Endothelial cell of umbilical vein (primary cell): ENCODE data around the gene GNAS. TPM values are rescaled to one million over a fixed set of nuclear protein-coding genes. Genes with fewer than 3 reads are reported as not detected.
A peak's percentile ranks its signal among the peaks of the same experiment; 100 is the strongest.

Experiments used
- BruUV-seq: library from RNA; stranded (reverse); fragments of 400-500 nt; replicated peaks from 2 replicates; lab custom pipeline; 2021; lab: Mats Ljungman, UMichigan
- CTCF ChIA-PET: fragments of 300-600, 350-600 bp; sonication (Branson Sonifier 250); formaldehyde crosslinking; loops from one replicate; lab custom pipeline; 2021; ENCODE audit warnings: antibody characterized with exemption, inconsistent platforms; lab: Charles Lee
- POLR2A ChIA-PET: fragments of 300-600, 350-600 bp; sonication (Branson Sonifier 250); formaldehyde crosslinking; loops from one replicate; lab custom pipeline; 2021; ENCODE audit warnings: antibody characterized with exemption, inconsistent platforms; lab: Charles Lee
- DNase-seq: peaks from one replicate; pipeline ENCODE4 v3.0.0-alpha.2; 2011; ENCODE audit warnings: low read depth, low spot score
- FAIRE-seq: peaks from 2 replicates; lab custom pipeline; 2011; peaks lifted over from hg19 to GRCh38; lab: Jason Lieb, UNC
- H2AFZ ChIP-seq: 2 replicates; pipeline ENCODE4 v1.6.0; 2012; ENCODE audit warnings: low read depth, low read length, control low read depth, inconsistent platforms
- H3K27ac ChIP-seq: 2 replicates; pipeline ENCODE4 v1.5.1; 2011; ENCODE audit warnings: low read depth, mild to moderate bottlenecking, control low read depth, low read length, moderate library complexity; ENCODE audit not compliant: insufficient read depth
- H3K27me3 ChIP-seq, 2 experiments: 2 replicates each; pipeline versions ENCODE4 v1.6.0 to v1.6.1; 2011; ENCODE audit warnings: low read length in 2 of 2, mixed read lengths in 1 of 2; ENCODE audit not compliant: control insufficient read depth in 2 of 2, insufficient read depth in 2 of 2
- H3K36me3 ChIP-seq, 2 experiments: 2 replicates in 1 of 2; 3 replicates in 1 of 2; pipeline ENCODE4 v1.5.1; 2011; ENCODE audit warnings: low read length in 2 of 2, mild to moderate bottlenecking in 1 of 2, moderate library complexity in 1 of 2; ENCODE audit not compliant: control insufficient read depth in 2 of 2, insufficient read depth in 2 of 2; ENCODE audit errors: extremely low read depth in 1 of 2
- H3K4me1 ChIP-seq: 3 replicates; pipeline ENCODE4 v1.5.1; 2011; ENCODE audit warnings: mild to moderate bottlenecking, low read length; ENCODE audit not compliant: control insufficient read depth, insufficient read depth; ENCODE audit errors: extremely low read depth
- H3K4me2 ChIP-seq: 2 replicates; pipeline ENCODE4 v1.6.1; 2011; ENCODE audit warnings: low read length, control low read depth, mixed read lengths; ENCODE audit not compliant: insufficient read depth
- H3K4me3 ChIP-seq, 3 experiments: fragments of 200-600 bp in 1 of 3; sonication (generic), shearing (Covaris generic) in 1 of 3; replicated peaks in 1 of 3; 2 replicates each; pipeline ENCODE4 v1.5.1; 2011 to 2016; ENCODE audit warnings: control low read depth in 3 of 3, low read length in 3 of 3, mild to moderate bottlenecking in 2 of 3, inconsistent platforms in 1 of 3, low read depth in 1 of 3, moderate library complexity in 1 of 3; ENCODE audit not compliant: insufficient read depth in 1 of 3
- H3K79me2 ChIP-seq: 2 replicates; pipeline ENCODE4 v1.6.0; 2012; ENCODE audit warnings: low read length, inconsistent platforms; ENCODE audit not compliant: control insufficient read depth, insufficient read depth
- H3K9ac ChIP-seq: replicated peaks from 2 replicates; pipeline ENCODE3; 2011; ENCODE audit warnings: low read length, control low read depth; ENCODE audit not compliant: insufficient read depth; ENCODE audit errors: extremely low read depth
- H3K9me1 ChIP-seq: replicated peaks from 3 replicates; pipeline ENCODE4 v1.6.0; 2011; ENCODE audit warnings: mild to moderate bottlenecking, low read length; ENCODE audit not compliant: control insufficient read depth, insufficient read depth; ENCODE audit errors: extremely low read depth
- H3K9me3 ChIP-seq: replicated peaks from 2 replicates; pipeline ENCODE4 v1.5.1; 2012; ENCODE audit warnings: low read length, inconsistent platforms; ENCODE audit not compliant: control insufficient read depth, insufficient read depth
- H4K20me1 ChIP-seq: replicated peaks from 2 replicates; pipeline ENCODE3; 2011; ENCODE audit warnings: mild to moderate bottlenecking, low read length; ENCODE audit not compliant: control insufficient read depth, insufficient read depth; ENCODE audit errors: extremely low read depth
- EZH2 ChIP-seq: IDR thresholded peaks from 2 replicates; pipeline ENCODE4 v1.6.1; 2012; ENCODE audit warnings: borderline replicate concordance, low read depth, mild to moderate bottlenecking, moderate library complexity, low read length, inconsistent platforms; ENCODE audit not compliant: severe bottlenecking
- FOS ChIP-seq: IDR thresholded peaks from 2 replicates; pipeline ENCODE4 v1.6.1; 2011; ENCODE audit warnings: mild to moderate bottlenecking, low read length, moderate library complexity, borderline replicate concordance; ENCODE audit not compliant: insufficient read depth
- GATA2 ChIP-seq: IDR thresholded peaks from 2 replicates; pipeline ENCODE4 v1.7.0; 2011; ENCODE audit warnings: low read depth, mild to moderate bottlenecking, moderate library complexity, mixed read lengths, low read length; ENCODE audit not compliant: insufficient read length, insufficient read depth
- JUN ChIP-seq: IDR thresholded peaks from 2 replicates; pipeline ENCODE4 v1.6.1; 2011; ENCODE audit warnings: borderline replicate concordance, low read depth; ENCODE audit not compliant: insufficient read length, insufficient read depth
- MYC ChIP-seq: IDR thresholded peaks from one replicate; pipeline ENCODE4 v1.6.1; 2011; ENCODE audit warnings: mild to moderate bottlenecking, low read depth, low read length
- POLR2A ChIP-seq: IDR thresholded peaks from 2 replicates; pipeline ENCODE4 v1.6.1; 2012; ENCODE audit warnings: low read depth, mild to moderate bottlenecking, control low read depth, low read length
- POLR2AphosphoS5 ChIP-seq: IDR thresholded peaks from 2 replicates; pipeline ENCODE4 v1.6.1; 2012; ENCODE audit warnings: low read depth, mild to moderate bottlenecking, control low read depth, low read length, moderate library complexity; ENCODE audit not compliant: insufficient read depth
- dilution Hi-C: fragments of 300-500 bp; cut with MboI; formaldehyde crosslinking; loops from one replicate; pipeline ENCODE4 v1.15.0; 2019; ENCODE audit warnings: low sequenced_read_pairs; ENCODE audit not compliant: extremely low pct_ligation_motif_present
- intact Hi-C: fragments of 100-400 bp; cut with micrococcal nuclease; formaldehyde crosslinking; loops from one replicate; pipeline ENCODE4 v1.10.0; 2022
- polyA plus RNA-seq, 4 experiments: library from polyadenylated mRNA; depleted of rRNA in 3 of 4; stranded (reverse) in 3 of 4; unstranded in 1 of 4; fragments of >200 nt; gene quantifications; 2 replicates each; pipeline versions ENCODE4 v1.2.1 to v1.2.3, GENCODE V29; 2011 to 2012; ENCODE audit warnings: missing spikeins in 1 of 4
- total RNA-seq: library from RNA; stranded (reverse); gene quantifications from 2 replicates; pipeline ENCODE4 v1.2.3, GENCODE V29; 2021
- TF ChIP-seq, protein P1 (sequence below): IDR thresholded peaks from 2 replicates; pipeline ENCODE4 v1.6.1; 2011; ENCODE audit not compliant: insufficient read depth, insufficient read length
- TF ChIP-seq, protein P2 (sequence below), 2 donors: IDR thresholded peaks; 1 replicate in 1 of 2; 2 replicates in 1 of 2; pipeline ENCODE4 v1.5.1; 2011; ENCODE audit warnings: low read length in 2 of 2, mild to moderate bottlenecking in 2 of 2, moderate library complexity in 2 of 2, control low read depth in 1 of 2, inconsistent platforms in 1 of 2, low read depth in 1 of 2; ENCODE audit not compliant: insufficient read depth in 1 of 2; ENCODE audit errors: extremely low read depth in 1 of 2

Gene GNAS
- total and polyA plus RNA-seq, 2 donors (not counting 3 experiments of a cell fraction or from before 2014, with no cell fraction given) = 1,141 to 1,882 TPM

DNA sequence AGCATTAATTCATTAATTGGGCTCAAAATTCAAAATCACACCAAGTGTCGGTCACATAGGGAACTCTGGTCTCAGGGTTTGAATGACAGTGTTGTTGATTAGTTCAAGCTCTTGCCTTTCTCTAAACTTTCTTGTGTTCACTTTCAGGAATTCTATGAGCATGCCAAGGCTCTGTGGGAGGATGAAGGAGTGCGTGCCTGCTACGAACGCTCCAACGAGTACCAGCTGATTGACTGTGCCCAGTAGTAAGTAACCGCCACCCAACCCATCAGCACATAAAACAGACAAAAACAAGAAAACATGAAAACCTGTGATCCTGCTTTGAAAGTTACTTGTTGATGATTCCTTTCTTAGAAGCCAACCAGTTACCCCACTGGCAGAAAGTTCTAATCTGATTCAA lies 52.7 kb downstream of the GNAS start:
- CTCF ChIA-PET = interaction anchor here (3.4 kb wide), 1 partner anchor 35 kb away, joined by 16 read pairs; no protein-coding TSS in a partner anchor
- H3K27me3 ChIP-seq = no peaks in the 10 kb centered on the region
- H4K20me1 ChIP-seq = peaks cover 3% of the 10 kb centered on the region
- intact Hi-C loops (loop anchor here (5.0 kb wide), 1 partner anchor 253 kb away; the partner anchor contains the start of gene STX16), dilution Hi-C loops (no loop called here)
- H3K9ac ChIP-seq = no peak overlapping the region
- no peak for DNase-seq
- POLR2A ChIA-PET = no interaction called here
- H3K79me2 ChIP-seq = peaks cover 33% of the 10 kb centered on the region
- BruUV-seq = no TSS peak
- H3K4me3 ChIP-seq = no peak overlapping the region
- H3K36me3 ChIP-seq = peaks cover 33 to 35% of the 10 kb centered on the region in 2 experiments
- no peak overlapping the region for H3K27ac ChIP-seq
- FAIRE-seq = no peak
- H3K4me1 ChIP-seq = peaks cover 34% of the 10 kb centered on the region
- H3K9me3 ChIP-seq = no peaks in the 10 kb centered on the region
- H2AFZ ChIP-seq = no peak overlapping the region
- H3K9me1 ChIP-seq = no peaks in the 10 kb centered on the region
- TF ChIP-seq POLR2A = no peak
- TF ChIP-seq, protein P1, sequence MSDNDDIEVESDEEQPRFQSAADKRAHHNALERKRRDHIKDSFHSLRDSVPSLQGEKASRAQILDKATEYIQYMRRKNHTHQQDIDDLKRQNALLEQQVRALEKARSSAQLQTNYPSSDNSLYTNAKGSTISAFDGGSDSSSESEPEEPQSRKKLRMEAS = no peak
- H3K4me2 ChIP-seq = no peak overlapping the region

DNA sequence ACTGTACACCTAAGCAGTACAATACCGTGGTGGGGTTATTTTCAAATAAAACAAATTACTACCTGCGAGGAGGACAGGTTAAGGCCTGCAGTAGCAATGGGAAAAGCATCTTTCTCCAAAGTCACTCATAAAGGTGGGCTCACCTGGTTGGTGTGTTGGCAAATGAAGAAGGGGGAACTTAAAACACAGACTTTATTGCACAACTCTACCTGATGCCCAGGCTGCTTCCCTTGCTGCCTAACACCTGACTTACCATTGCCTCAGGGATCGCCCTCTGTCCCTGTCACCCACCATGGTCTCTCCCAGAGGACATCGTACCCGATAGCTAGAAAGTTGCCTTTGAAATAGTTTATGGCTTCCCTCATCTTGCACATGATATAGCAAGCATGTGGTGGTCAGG lies 53.6 kb downstream of the GNAS start:
- POLR2A ChIA-PET = no interaction called here
- Histone ChIP-seq H4K20me1 (peaks cover 3% of the 10 kb centered on the region), H3K27ac (peak overlapping the region; percentile 39), H3K79me2 (peaks cover 24% of the 10 kb centered on the region), H3K4me3 (no peak overlapping the region), H3K9me1 (no peaks in the 10 kb centered on the region), H3K9ac (no peak overlapping the region), H3K4me2 (no peak overlapping the region), H2AFZ (no peak overlapping the region), H3K36me3 (peaks cover 38 to 43% of the 10 kb centered on the region in 2 experiments), H3K4me1 (peaks cover 34% of the 10 kb centered on the region), H3K27me3 (no peaks in the 10 kb centered on the region), H3K9me3 (no peaks in the 10 kb centered on the region)
- intact Hi-C loops (loop anchor here (5.0 kb wide), 1 partner anchor 254 kb away; the partner anchor contains the start of gene STX16), dilution Hi-C loops (no loop called here)
- CTCF ChIA-PET = interaction anchor here (1.0 to 3.4 kb wide), 2 partner anchors 36 to 38 kb away, joined by 3 to 16 read pairs; no protein-coding TSS in a partner anchor
- FAIRE-seq (no peak), DNase-seq (no peak)
- BruUV-seq = no TSS peak
- TF ChIP-seq POLR2AphosphoS5 = no peak
- TF ChIP-seq, protein P1 = no peak
- TF ChIP-seq POLR2A = no peak
- no peak for TF ChIP-seq MYC
- TF ChIP-seq, protein P2, sequence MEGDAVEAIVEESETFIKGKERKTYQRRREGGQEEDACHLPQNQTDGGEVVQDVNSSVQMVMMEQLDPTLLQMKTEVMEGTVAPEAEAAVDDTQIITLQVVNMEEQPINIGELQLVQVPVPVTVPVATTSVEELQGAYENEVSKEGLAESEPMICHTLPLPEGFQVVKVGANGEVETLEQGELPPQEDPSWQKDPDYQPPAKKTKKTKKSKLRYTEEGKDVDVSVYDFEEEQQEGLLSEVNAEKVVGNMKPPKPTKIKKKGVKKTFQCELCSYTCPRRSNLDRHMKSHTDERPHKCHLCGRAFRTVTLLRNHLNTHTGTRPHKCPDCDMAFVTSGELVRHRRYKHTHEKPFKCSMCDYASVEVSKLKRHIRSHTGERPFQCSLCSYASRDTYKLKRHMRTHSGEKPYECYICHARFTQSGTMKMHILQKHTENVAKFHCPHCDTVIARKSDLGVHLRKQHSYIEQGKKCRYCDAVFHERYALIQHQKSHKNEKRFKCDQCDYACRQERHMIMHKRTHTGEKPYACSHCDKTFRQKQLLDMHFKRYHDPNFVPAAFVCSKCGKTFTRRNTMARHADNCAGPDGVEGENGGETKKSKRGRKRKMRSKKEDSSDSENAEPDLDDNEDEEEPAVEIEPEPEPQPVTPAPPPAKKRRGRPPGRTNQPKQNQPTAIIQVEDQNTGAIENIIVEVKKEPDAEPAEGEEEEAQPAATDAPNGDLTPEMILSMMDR (IDR thresholded peaks at IDR 0.05; ENCODE audit: extremely low read depth in 1 of 2, insufficient read depth in 1 of 2, low read depth in 1 of 2, low read length in 2 of 2) = no peak
- TF ChIP-seq JUN = no peak
- TF ChIP-seq EZH2 = no peak
- TF ChIP-seq GATA2 = no peak
- TF ChIP-seq FOS = no peak
